ENCODE data around the gene PDZD4.

PDZD4 gene

DNA sequence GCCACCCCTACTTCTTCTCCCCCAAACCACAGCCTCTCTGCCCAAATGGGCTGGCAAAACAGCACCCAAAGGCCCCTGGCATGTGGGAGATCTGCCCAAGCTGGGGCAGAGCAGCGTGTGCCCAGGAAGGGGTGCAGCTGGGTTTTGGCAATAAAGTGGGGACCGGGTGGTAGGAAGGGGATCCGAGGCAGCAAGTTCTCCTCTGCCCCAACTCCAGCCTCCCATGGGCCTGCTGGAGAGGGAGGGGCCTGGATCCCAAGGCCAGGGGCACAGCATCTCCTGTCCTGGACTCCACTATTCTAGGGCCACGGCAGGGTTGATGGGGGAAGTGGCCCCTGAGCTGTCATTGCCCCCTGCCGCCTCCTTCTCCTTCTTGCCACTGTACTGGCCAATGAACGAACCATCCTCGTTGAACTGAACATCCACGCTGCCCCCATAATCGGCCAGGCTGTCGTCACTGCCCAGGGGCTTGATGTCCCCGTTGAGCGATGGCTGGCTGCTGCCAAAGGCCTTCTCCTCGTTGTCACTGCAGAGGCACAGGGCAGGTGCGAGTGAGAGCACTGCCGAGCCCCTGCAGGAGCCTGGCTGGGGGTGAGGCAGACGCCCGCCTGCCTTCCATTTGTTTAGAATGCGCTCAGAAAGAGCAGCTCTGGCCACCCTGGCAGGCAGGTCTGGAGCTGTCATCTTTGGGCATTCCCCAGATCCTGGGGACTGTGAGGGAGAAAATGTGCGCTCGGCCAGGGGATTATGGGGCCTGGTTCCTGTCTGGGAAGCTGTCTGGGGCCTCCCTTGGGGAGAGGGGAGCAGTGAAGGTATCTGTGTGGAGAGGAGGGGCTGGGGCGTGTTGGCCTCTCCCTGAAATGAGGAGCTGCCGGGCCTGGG is 32.3 kb upstream of the PDZD4 start:
- no peak overlapping the region for H3K4me3 ChIP-seq (ENCODE audit: low read depth, low read length)
- H3K36me3 ChIP-seq = peaks cover 52% of the 10 kb centered on the region
- DNase-seq = peak; percentile 68
- H3K27me3 ChIP-seq (ENCODE audit: insufficient read depth, low read depth, severe bottlenecking) = peaks cover 21% of the 10 kb centered on the region
- H3K27ac ChIP-seq = peak overlapping the region; percentile 59
- TF ChIP-seq, protein P1, sequence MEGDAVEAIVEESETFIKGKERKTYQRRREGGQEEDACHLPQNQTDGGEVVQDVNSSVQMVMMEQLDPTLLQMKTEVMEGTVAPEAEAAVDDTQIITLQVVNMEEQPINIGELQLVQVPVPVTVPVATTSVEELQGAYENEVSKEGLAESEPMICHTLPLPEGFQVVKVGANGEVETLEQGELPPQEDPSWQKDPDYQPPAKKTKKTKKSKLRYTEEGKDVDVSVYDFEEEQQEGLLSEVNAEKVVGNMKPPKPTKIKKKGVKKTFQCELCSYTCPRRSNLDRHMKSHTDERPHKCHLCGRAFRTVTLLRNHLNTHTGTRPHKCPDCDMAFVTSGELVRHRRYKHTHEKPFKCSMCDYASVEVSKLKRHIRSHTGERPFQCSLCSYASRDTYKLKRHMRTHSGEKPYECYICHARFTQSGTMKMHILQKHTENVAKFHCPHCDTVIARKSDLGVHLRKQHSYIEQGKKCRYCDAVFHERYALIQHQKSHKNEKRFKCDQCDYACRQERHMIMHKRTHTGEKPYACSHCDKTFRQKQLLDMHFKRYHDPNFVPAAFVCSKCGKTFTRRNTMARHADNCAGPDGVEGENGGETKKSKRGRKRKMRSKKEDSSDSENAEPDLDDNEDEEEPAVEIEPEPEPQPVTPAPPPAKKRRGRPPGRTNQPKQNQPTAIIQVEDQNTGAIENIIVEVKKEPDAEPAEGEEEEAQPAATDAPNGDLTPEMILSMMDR (IDR thresholded peaks at IDR 0.05; ENCODE audit: low read depth, low read length) = no peak
- H3K9me3 ChIP-seq (ENCODE audit: severe bottlenecking) = peaks cover 4% of the 10 kb centered on the region

DNA sequence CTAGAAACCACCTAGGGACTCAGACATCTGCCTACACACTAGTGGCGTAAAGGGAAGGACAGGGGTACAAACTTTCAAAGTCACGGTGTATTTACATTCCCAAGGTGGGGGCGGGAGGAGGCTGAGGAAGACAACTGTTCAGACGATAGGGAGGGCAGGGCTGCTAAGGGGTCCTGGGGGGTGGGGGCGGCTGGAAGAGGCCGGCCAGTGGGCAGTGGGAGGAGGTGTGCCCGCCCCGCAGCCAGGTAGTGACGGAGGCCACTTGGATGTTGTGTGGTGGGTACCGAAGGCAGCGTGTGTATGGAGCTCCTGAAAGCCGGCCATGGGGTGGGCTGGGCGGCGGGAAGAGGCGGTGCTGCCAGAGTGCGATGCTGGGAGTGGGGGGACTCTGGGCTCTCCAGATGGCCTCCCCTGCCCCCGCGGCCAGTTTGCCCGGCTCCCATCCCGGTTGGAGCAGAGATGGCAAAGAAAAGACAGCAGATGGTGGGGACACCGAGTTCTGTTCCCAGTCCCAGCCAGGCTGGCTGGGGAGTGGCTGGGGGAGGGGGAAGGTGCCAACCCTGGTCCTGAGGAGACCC is 31.5 kb upstream of the PDZD4 start:
- Histone ChIP-seq H3K27me3 (ENCODE audit: insufficient read depth, low read depth, severe bottlenecking) (peaks cover 16% of the 10 kb centered on the region), H3K9me3 (ENCODE audit: severe bottlenecking) (peaks cover 4% of the 10 kb centered on the region), H3K27ac (peak overlapping the region; percentile 59), H3K36me3 (peaks cover 44% of the 10 kb centered on the region), H3K4me3 (ENCODE audit: low read depth, low read length) (no peak overlapping the region)
- TF ChIP-seq, protein P1 (IDR thresholded peaks at IDR 0.05; ENCODE audit: low read depth, low read length) = no peak
- DNase-seq = peak; percentile 74

DNA sequence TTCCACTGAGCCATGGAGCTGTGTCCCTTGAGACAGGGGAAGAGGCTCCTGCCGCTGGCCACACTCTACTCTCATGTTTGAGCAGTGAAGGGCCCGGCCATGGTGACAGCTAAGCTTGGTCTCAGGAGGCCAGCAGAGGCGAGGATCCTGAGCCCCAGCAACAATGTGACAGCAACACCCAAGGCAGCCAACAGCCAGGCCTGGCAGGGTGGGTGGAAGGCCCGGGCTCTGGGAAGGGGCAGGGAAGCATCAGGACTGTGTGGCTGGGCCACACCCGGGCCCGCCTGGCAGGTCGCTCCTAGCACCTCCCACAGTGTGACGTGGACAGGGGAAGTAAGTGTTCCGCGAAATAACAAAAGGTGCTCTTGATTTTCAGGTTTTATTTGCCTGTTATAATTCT is 30.8 kb upstream of the PDZD4 start:
- Histone ChIP-seq H3K4me3 (ENCODE audit: low read depth, low read length) (no peak overlapping the region), H3K27ac (no peak overlapping the region; the same call in 1 of the 2 replicates), H3K36me3 (peaks cover 39% of the 10 kb centered on the region), H3K9me3 (ENCODE audit: severe bottlenecking) (peaks cover 4% of the 10 kb centered on the region), H3K27me3 (ENCODE audit: insufficient read depth, low read depth, severe bottlenecking) (peaks cover 18% of the 10 kb centered on the region)
- TF ChIP-seq, protein P1 (IDR thresholded peaks at IDR 0.05; ENCODE audit: low read depth, low read length) = no peak
- DNase-seq = no peak

DNA sequence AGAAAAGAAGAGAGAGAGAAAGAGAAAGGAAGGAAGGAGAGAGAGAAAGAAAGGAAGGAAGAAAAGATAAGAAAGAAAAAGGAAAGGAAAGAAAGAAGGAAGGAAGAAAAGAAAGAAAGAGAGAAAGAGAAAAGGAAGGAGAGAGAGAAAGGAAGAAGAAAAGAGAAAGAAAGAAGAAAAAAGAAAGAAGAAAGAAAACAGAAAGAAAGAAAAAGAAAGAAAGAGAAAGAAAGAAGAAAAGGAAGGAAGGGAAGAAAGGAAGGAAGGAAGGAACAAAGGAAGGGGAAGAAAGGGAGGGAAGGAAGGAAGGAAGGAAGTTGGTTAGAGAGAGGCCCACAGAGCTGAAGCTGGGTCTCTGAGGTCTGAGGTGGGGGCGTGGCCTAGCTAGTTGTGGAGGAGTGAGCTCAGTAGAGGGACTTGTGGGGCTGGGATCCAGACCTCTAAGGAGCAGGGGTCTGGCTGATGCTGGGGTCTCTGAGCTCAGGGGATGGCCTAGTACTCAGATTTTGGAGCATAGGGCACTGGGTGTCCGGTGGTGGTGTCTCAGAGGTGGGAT is 27.1 kb upstream of the PDZD4 start:
- peaks cover 3% of the 10 kb centered on the region for H3K9me3 ChIP-seq (ENCODE audit: severe bottlenecking)
- no peak overlapping the region for H3K4me3 ChIP-seq (ENCODE audit: low read depth, low read length)
- DNase-seq = no peak
- H3K27me3 ChIP-seq (ENCODE audit: insufficient read depth, low read depth, severe bottlenecking) = peaks cover 17% of the 10 kb centered on the region
- peaks cover 4% of the 10 kb centered on the region for H3K36me3 ChIP-seq
- TF ChIP-seq, protein P1 (IDR thresholded peaks at IDR 0.05; ENCODE audit: low read depth, low read length) = no peak
- no peak overlapping the region for H3K27ac ChIP-seq

DNA sequence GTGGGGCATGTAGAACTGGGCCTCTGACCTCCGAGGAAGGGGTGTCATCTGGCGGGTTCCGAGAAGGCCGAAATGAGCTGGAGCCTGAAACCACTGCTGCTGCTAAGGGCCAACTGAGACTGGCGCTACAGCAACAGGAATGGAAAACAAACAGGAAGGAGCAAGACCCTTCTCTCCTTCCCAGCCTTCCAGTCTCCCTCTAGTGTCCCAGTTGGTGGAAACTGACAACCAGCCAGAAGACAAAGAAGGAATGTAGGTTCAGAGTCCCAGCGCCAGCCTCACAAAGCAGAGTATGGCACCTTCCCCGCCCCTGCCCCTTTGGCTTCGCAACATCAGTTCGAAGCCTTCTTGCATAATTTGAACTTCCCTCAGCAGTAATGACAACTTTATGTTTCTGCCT is 24.4 kb upstream of the PDZD4 start:
- no peak for DNase-seq
- Histone ChIP-seq H3K4me3 (ENCODE audit: low read depth, low read length) (no peak overlapping the region), H3K27ac (no peak overlapping the region), H3K36me3 (no peaks in the 10 kb centered on the region), H3K27me3 (ENCODE audit: insufficient read depth, low read depth, severe bottlenecking) (peaks cover 9% of the 10 kb centered on the region), H3K9me3 (ENCODE audit: severe bottlenecking) (no peaks in the 10 kb centered on the region)
- TF ChIP-seq, protein P1 (IDR thresholded peaks at IDR 0.05; ENCODE audit: low read depth, low read length) = peak; percentile 48
